HG02981 (cell line): ENCODE measurements around the gene C18orf54.
"Not testable (repeated sequence)": the region's sequence is repeated elsewhere in the genome, so short reads cannot be mapped to it uniquely, and the experiment has no call there.

Experiments
- ATAC-seq: cut with Tn5 transposase; IDR thresholded peaks from one replicate; pipeline ENCODE4 v1.9.1; 2021; ENCODE audit warnings: mild to moderate bottlenecking, moderate library complexity; ENCODE audit not compliant: unreplicated experiment

Gene C18orf54

GRCh38 chr18:54357660-54358494 lies at the start of gene C18orf54, which contains the start of gene STARD6:
Gene C18orf54 (plus strand): TSS chr18:54357906. CDS start chr18:54360573, 2,667 bp downstream.
Gene STARD6 (minus strand): TSS chr18:54357858. CDS start chr18:54354573, 3,285 bp downstream.
- ATAC-seq: peak; percentile 95

- not testable (repeated sequence) for ATAC-seq
Observed at GRCh38 chr18:54309564-54309963, 48.1 kb upstream of the C18orf54 start.

- ATAC-seq: no peak
Observed at GRCh38 chr18:54316071-54316820, 41.5 kb upstream of the C18orf54 start.

GRCh38 chr18:54323561-54323960 lies 34.1 kb upstream of the C18orf54 start:
- no peak for ATAC-seq

GRCh38 chr18:54323970-54324369 lies 33.7 kb upstream of the C18orf54 start:
- ATAC-seq: no peak

- no peak for ATAC-seq
Observed at GRCh38 chr18:54327818-54328217, 29.9 kb upstream of the C18orf54 start.

GRCh38 chr18:54329787-54330186 lies 27.9 kb upstream of the C18orf54 start:
- ATAC-seq: no peak

- ATAC-seq: no peak
Observed at GRCh38 chr18:54330768-54331548, 26.7 kb upstream of the C18orf54 start.

GRCh38 chr18:54335638-54336173 lies 22.0 kb upstream of the C18orf54 start:
- ATAC-seq: no peak

- ATAC-seq: no peak
Observed at GRCh38 chr18:54338230-54338629, 19.5 kb upstream of the C18orf54 start.

- ATAC-seq: no peak
Observed at GRCh38 chr18:54351186-54351585, 6.5 kb upstream of the C18orf54 start.

- ATAC-seq: peak; percentile 38
Observed at GRCh38 chr18:54357082-54357659, 535 bp upstream of the C18orf54 start.

- peak; percentile 7 for ATAC-seq
Observed at GRCh38 chr18:54358495-54359040, 862 bp downstream of the C18orf54 start.

- no peak for ATAC-seq
Observed at GRCh38 chr18:54359233-54359632, 1.5 kb downstream of the C18orf54 start.

- ATAC-seq: no peak
Observed at GRCh38 chr18:54360406-54360805, 2.7 kb downstream of the C18orf54 start.

GRCh38 chr18:54378057-54378456 lies 20.4 kb downstream of the C18orf54 start:
- ATAC-seq: no peak

GRCh38 chr18:54381640-54382039 lies 23.9 kb downstream of the C18orf54 start:
- no peak for ATAC-seq

- no peak for ATAC-seq
Observed at GRCh38 chr18:54382076-54382475, 24.4 kb downstream of the C18orf54 start.

GRCh38 chr18:54382733-54383252 lies 25.1 kb downstream of the C18orf54 start:
- no peak for ATAC-seq

- ATAC-seq: no peak
Observed at GRCh38 chr18:54386043-54386442, 28.3 kb downstream of the C18orf54 start.
